ENCODE results near the gene DISC1.

Gene DISC1

DNA sequence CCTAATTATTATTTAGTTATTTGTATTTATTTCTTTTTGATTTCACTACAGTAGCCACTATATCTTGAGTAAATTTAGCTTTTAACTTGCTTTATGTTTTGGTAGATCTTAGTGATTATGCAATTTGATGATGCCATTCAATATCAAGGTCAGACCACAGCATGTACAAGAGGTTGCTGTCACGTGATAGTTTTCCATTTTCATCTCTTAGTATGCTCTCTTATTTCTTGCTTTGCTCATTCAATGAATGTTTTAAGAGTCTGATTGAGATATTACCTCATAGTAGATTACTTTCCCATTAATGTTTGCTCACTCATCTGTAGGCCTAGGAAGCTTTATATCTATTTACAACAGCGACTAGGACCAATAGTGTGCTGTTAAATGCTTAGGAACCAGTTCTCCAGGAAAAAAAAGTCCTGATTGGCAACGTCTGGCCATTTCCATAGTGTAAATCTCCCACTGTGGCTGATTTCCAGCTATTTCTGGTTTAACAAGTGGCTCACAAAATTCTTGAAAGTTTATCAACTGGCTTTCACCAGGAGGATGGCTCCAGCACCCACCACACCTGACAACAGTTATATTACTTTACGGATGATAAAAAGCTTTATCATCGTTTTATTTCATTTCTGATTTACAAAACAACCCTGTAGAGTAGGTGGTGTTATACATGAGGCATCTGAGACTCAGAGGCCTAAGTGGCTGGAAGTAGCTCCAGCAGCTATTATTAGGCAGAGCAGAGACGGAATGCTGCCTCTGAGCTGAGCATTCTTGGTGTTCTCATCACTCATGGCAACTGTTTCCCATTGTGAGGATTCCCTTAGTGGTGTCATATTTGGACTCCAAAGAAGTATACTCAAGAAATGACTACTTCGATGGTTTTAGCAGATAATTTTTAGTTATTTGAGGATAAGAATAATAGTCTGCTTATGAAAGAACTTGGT is 235.2 kb downstream of the DISC1 start:
- no peak for DNase-seq

GRCh38 chr1:231862611-231863010 is 236.0 kb downstream of the DISC1 start:
- no peak for DNase-seq

- DNase-seq = no peak
These were observed 238.7 kb downstream of the DISC1 start for GRCh38 chr1:231865331-231865730.

DNA sequence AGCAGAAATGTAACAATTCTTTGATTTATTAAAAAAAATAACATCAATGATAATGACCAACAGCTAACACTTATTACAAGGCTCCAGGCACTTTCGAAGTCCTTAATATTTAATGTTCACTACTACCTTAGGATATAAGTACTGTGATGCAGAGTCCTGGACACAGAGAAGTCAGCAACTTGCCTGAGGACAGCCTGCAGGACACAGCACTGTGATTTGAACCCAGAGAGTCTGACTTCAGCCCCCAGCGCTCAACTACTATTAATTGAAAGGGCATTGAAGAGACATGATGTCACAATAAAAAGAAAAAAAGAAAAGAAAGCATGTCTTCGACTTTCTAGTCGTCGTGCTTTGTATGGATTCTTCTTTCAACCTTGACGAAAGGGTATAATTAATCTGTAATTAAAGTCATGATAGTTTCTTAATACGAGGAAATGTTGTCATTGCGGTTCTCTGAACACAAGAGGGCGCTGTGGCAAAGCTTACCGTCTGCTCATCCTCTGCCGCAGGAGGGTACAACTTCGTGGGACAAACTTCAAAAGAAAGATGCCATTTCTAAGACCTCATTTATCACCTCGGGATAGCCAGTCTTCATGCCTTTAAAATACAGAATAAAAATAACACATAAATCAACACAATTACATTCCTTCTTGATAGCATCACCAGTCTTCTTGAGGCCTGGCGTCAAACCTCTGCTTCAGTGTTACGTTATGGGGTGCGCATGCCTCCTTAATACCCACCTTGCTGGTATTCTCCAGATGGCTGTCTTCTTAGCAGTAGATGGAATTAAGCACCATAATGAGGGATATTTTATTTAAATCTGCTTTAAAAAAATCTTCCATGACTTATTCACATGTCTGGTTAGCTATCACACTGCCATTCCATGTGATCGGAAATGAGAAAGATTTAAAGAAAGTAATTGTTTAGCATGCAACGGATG is 240.1 kb downstream of the DISC1 start:
- peak; percentile 44 to 85 (median 52) for DNase-seq

DNA sequence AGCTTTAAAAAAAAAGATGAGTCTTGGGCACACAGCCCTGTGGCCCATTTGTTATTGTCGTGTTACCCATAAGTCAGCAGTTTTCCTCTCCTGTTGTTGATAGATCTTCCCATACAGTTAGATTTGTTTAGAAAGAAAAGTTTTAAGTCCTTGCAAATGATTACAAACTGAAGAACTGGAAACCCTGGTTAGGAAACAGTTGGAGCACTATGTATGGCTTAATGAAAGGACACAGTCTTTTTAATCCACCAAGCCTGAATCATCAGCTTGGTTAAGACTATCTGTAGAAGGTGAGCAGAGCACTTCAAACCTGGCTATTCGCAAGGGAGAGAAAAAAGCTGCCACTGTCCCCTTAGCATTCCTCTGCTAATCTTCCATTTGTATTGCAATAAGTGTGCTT is 241.0 kb downstream of the DISC1 start:
- no peak for DNase-seq

DNA sequence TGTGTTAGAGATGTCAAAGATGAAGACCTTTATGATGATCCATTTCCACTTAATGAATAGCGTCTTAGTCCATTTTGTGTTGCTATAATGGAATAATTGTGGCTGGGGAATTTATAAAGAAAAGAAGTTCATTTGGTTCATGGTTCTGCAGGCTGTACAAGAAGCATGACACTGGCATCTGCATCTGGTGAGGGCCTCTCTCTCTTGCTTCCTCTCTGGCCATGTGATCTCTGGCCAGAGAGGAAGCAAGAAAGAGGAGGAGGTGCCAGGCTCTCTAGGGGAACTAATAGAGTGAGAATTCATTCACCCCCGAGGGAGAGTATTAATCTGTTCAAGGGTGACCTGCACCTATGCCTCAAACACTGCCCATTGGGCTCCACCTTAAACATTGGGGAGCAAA is 242.8 kb downstream of the DISC1 start:
- DNase-seq = no peak

GRCh38 chr1:231871471-231871870 is 244.9 kb downstream of the DISC1 start:
- DNase-seq = no peak

- no peak for DNase-seq
These were observed 245.3 kb downstream of the DISC1 start for GRCh38 chr1:231871878-231872277.

DNA sequence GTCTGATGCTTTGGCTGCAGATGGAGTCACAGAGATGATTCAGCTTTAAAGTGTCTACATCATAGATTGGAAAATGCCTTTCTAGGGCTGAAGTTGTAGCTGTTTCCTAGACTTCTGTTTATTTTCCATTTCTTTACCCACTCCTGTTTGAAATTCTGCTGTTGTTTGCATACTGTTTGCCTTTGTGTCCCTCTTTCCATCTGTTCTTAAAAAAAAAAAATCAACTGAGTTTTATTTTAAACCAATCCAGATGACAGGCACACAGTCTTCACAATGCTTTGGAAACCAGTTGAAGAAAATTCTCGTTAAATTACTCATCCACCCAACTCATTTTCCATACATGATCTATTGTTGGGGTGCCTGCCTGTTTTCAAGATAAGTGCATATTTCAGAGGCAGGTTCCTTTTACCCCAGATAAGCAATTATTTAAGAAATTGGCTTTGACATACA is 245.9 kb downstream of the DISC1 start:
- no peak for DNase-seq

DNA sequence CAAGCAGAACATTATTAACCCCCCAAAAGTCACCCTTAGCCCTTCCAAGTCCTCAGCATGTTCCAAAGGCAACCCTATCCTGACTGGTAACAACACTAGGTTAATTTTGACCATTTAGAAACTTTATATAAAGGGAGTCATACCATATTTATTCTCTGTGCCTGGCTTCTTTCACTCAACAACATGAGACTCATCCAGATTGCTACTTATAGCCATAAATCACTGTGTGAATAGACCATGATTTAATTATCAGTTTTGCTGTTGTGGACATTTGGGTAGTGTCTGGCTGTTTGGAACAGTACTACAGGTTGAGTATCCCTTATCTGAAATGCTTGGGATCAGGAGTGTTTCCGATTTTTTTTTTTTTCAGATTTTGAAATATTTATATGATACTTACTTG is 252.1 kb downstream of the DISC1 start:
- peak in 1 of 3 experiments; percentile 27 for DNase-seq

DNA sequence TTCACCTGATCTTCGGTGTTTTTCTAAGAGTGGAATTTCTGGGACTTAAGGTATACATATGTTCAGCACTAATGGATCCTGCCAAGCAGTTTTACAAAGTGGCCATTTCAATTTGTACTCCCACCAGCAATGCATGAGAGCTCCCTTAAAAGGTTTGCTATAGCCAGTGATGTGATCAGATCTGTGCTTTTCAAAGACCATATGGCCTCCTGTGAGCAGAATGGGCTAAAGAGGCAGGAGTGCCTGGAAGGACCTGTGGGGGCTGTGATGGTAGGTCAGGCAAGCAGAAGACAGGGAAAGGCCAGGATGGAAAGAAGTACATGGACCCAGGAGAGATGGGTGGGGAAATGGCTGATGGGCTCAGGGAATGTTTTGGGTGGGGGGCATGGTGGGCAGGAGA is 252.7 kb downstream of the DISC1 start:
- no peak for DNase-seq

DNA sequence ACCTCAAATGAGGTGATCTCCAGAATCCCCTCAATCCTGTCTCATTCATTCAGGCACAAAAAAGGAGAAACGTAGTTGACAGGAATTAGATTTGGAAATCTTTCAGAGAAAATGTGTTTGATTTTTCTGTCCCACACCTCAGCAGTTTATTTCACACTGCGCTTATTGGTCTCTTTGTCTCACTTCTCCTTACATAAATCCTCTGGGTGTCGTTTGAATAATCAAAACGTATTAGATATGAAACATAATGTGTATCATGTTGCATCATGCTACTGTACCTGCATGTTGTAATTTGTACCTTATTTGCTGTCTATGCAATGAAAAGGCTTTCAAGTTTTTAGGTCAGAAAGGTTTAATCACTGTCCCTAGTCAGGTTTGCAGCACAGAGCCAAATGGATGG is 255.7 kb downstream of the DISC1 start:
- DNase-seq = no peak

GRCh38 chr1:231882790-231883189 is 256.2 kb downstream of the DISC1 start:
- DNase-seq = no peak

DNA sequence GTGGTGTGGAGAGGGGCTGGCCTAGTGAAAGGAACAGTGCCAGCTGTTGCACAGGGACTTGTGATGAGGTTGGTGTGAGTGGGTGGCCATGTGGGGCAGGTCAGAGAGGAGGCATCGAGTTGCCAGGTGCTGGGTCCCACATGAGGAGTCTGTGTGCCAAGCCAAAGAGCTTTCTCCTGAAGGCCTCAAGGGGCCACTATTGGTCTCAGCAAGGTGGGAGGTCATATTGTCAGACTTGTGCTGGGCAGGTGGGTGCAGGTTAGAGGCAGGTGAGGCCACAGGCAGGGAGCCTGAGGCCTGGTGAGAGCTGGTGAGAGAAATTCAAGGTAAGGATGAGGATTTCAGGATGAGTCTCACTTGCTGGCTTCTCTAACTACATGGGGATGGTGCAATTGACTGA is 256.8 kb downstream of the DISC1 start:
- DNase-seq = peak in 1 of 3 experiments; percentile 30

DNA sequence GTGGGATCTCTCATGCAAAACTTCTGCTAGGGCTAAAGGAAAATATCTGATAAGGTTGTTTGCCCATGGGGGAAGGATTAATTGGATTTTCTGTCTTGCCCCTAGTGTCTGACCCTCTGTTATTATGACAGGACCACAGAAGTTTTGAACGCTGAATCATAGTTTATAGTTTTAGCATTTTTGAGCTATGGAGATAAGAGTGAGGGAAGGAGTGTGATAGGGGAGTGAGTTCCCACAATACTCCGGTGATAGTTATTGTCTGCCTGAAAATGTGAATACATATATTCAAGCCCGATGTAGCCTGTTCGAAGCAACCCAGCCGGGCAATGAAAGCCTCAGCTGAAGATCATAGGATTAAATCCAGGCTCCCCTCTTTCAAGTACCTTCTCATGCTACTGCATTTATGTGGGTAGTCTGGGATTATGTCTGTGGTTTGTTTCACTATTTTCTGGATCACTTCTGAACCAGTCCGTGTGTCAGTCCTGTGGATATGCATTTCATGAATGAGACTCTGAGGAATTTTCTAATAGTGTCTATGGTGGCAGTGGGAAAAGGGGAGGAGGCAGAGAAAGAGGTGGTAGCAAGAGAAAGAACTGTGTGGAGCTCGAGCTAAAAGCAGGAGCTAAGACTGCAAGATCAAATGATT is 258.7 kb downstream of the DISC1 start:
- DNase-seq = no peak

DNA sequence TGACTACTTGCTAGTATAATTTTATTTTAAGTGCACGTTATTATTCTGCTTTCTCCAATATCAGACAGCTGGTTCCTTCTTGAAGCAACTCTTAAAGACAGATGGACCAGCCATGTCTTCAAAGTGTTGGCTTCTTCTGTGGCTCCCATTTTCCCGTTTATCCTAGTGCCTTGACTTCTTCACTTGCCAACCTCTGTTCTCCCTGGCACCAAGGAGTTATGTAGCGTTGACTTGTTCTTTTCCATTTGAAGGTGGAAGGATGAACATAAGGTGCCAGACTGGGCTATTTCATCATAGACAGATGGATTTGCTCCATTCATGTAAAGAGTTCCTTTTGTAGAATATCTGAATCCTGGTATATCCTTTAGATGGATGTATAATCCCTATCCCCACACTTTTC is 260.6 kb downstream of the DISC1 start:
- DNase-seq = no peak

GRCh38 chr1:231887866-231888265 is 261.3 kb downstream of the DISC1 start:
- no peak for DNase-seq

DNA sequence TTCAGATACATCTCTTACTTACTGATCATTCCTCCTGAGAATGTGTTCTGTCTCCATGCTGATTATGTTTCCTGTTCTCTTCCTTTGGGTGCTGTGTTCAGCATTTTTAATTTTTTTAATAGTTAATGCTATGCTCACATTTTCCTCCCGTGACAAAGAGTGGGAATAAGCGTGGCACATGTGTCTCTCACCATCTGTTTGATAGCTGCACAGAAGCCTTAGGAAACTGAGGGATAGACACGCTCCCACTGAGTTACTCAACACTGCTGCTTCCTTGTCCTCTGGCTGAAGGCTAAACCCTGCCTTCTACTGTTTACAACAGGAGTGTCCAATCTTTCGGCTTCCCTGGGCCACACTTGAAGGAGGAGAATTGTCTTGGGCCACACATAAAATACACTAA is 264.2 kb downstream of the DISC1 start:
- DNase-seq = no peak

DNA sequence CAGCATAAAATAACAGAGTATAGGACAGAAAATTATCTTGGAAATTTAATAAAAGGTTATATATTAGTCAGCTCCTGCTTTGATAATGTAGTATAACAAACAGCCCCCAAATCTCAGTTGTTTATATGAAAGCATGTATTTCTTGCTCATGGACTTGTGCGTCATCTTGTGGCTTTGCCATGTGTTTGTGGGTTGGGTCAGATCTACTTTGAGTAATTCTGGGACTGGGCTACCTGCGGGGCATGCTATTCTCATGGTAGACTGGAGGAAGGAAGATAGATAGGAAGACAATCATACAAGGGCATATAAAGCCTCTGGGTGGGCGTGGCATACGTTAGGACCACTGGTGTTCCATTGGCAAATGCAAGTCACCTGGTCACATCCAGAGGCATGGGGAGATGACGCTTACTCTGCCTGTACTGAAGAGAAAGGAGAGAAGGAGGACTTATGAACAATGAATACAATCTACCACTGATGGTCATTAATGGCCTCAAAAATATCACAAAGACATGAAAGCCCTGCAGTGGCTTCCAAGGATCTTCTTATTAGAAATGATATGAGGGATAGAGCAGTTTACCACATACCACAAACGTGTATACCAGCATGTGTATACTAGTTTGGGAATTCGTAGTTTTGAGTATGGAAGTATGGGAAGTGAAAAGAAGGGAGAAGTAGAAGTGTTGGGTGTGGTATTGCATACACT is 267.0 kb downstream of the DISC1 start:
- DNase-seq = no peak

GRCh38 chr1:231896806-231897205 is 270.2 kb downstream of the DISC1 start:
- DNase-seq = no peak

- no peak for DNase-seq
These were observed 272.5 kb downstream of the DISC1 start for GRCh38 chr1:231899046-231899445.

- DNase-seq = no peak
These were observed 273.3 kb downstream of the DISC1 start for GRCh38 chr1:231899713-231900435.

All from NCI-H1417 (cell line).